Eye (tissue), 1 donor: ENCODE measurements around the gene PRKCSH.
"Not testable (repeated sequence)": the region's sequence is repeated elsewhere in the genome, so short reads cannot be mapped to it uniquely, and the experiment has no call there.

Experiments
- DNase-seq: peaks from one replicate; pipeline ENCODE4 v3.0.0-alpha.2; 2015

Gene PRKCSH

GRCh38 chr19:11435057-11435832 is at the start of gene PRKCSH, which contains the start of gene ODAD3:
Gene PRKCSH, plus strand, starts transcription at chr19:11435635. Its CDS starts 483 bp downstream, at chr19:11436118.
Gene ODAD3, minus strand, starts transcription at chr19:11435121. Its CDS starts 105 bp downstream, at chr19:11435016.
- DNase-seq: peak; percentile 100

- no peak for DNase-seq
These were observed 48.0 kb upstream of the PRKCSH start for GRCh38 chr19:11387162-11388034.

- no peak for DNase-seq
These were observed 45.1 kb upstream of the PRKCSH start for GRCh38 chr19:11390359-11390758.

GRCh38 chr19:11390933-11391680 is 44.3 kb upstream of the PRKCSH start:
- no peak for DNase-seq

- DNase-seq: no peak
These were observed 38.3 kb upstream of the PRKCSH start for GRCh38 chr19:11397089-11397610.

- DNase-seq: no peak
These were observed 35.8 kb upstream of the PRKCSH start for GRCh38 chr19:11399667-11400066.

- DNase-seq: peak; percentile 79
These were observed 34.6 kb upstream of the PRKCSH start for GRCh38 chr19:11400798-11401197.

- DNase-seq: no peak
These were observed 33.5 kb upstream of the PRKCSH start for GRCh38 chr19:11401808-11402543.

- no peak for DNase-seq
These were observed 30.7 kb upstream of the PRKCSH start for GRCh38 chr19:11404588-11405222.

GRCh38 chr19:11405846-11406643 is 29.4 kb upstream of the PRKCSH start:
- DNase-seq: no peak

GRCh38 chr19:11406703-11407236 is 28.7 kb upstream of the PRKCSH start:
- not testable (repeated sequence) for DNase-seq

GRCh38 chr19:11408591-11408990 is 26.8 kb upstream of the PRKCSH start:
- DNase-seq: no peak

GRCh38 chr19:11410682-11411081 is 24.8 kb upstream of the PRKCSH start:
- DNase-seq: no peak

GRCh38 chr19:11414544-11414943 is 20.9 kb upstream of the PRKCSH start:
- DNase-seq: no peak

GRCh38 chr19:11416346-11417052 is 18.9 kb upstream of the PRKCSH start:
- no peak for DNase-seq

GRCh38 chr19:11418094-11418548 is 17.3 kb upstream of the PRKCSH start:
- DNase-seq: no peak

- peak; percentile 47 for DNase-seq
These were observed 16.6 kb upstream of the PRKCSH start, which contains the start of gene RGL3 for GRCh38 chr19:11418549-11419506. Gene RGL3, minus strand, starts transcription at chr19:11419314. Its CDS starts 36 bp downstream, at chr19:11419278.
